GM12892 (cell line): ENCODE data around the gene FUT1.

Experiments used
- POLR2A ChIP-seq: IDR thresholded peaks from 2 replicates; pipeline ENCODE4 v1.6.1; 2011; ENCODE audit warnings: low read depth, low read length, control low read depth
- POLR2AphosphoS5 ChIP-seq: IDR thresholded peaks from 2 replicates; pipeline ENCODE4 v1.6.1; 2011; ENCODE audit warnings: low read depth, low read length, control low read depth

GRCh38 chr19:48740164-48740972 is 12.1 kb downstream of the FUT1 start, which contains the start of gene RASIP1:
- TF ChIP-seq POLR2A (no peak), POLR2AphosphoS5 (no peak)
